HFF-Myc (cell line): Measurements from ENCODE around the gene MALT1.

ENCODE experiments used
- DNase-seq: peaks from one replicate; pipeline ENCODE4 v3.0.0-alpha.2; 2011; ENCODE audit warnings: low read depth; ENCODE audit errors: extremely low read depth
- H3K4me3 ChIP-seq: replicated peaks from 2 replicates; pipeline ENCODE4 v1.5.1; 2011; ENCODE audit warnings: low read depth, mild to moderate bottlenecking, control low read depth, low read length
- CTCF ChIP-seq: IDR thresholded peaks from 2 replicates; pipeline ENCODE4 v1.5.1; 2012; ENCODE audit warnings: mild to moderate bottlenecking, low read depth, low read length, control low read depth; ENCODE audit errors: missing control alignments

Gene MALT1

GRCh38 chr18:58653814-58654509 lies 17.3 kb upstream of the MALT1 start:
- no peak for TF ChIP-seq CTCF
- DNase-seq, result no peak
- H3K4me3 ChIP-seq, result no peak overlapping the region

GRCh38 chr18:58654896-58655614 lies 16.2 kb upstream of the MALT1 start:
- TF ChIP-seq CTCF, result no peak
- no peak for DNase-seq
- no peak overlapping the region for H3K4me3 ChIP-seq

GRCh38 chr18:58657081-58657480 lies 14.2 kb upstream of the MALT1 start:
- H3K4me3 ChIP-seq, result no peak overlapping the region
- no peak for DNase-seq
- TF ChIP-seq CTCF, result no peak

GRCh38 chr18:58657494-58657893 lies 13.8 kb upstream of the MALT1 start:
- no peak overlapping the region for H3K4me3 ChIP-seq
- TF ChIP-seq CTCF, result no peak
- DNase-seq, result no peak

GRCh38 chr18:58659691-58660090 lies 11.6 kb upstream of the MALT1 start:
- TF ChIP-seq CTCF, result no peak
- no peak for DNase-seq
- H3K4me3 ChIP-seq, result no peak overlapping the region

- H3K4me3 ChIP-seq, result no peak overlapping the region
- no peak for DNase-seq
- no peak for TF ChIP-seq CTCF
These were observed 10.3 kb upstream of the MALT1 start for GRCh38 chr18:58660915-58661314.
